OCI-LY1 (cell line): Measurements from ENCODE around the gene FLT3.

Experiments used
- CTCF ChIP-seq: fragments of 200-600 bp; sonication (generic), shearing (Covaris generic); IDR thresholded peaks from 2 replicates; pipeline ENCODE4 v1.5.1; 2017; ENCODE audit warnings: mild to moderate bottlenecking, antibody characterized with exemption, low read length, moderate library complexity, mixed read lengths
- EZH2 ChIP-seq: fragments of 200-600 bp; sonication (generic), shearing (Covaris generic); IDR thresholded peaks from 2 replicates; pipeline ENCODE4 v1.8.0; 2017; ENCODE audit warnings: borderline replicate concordance, mixed run types, mild to moderate bottlenecking, antibody characterized with exemption, low read length, moderate library complexity, mixed read lengths

DNA sequence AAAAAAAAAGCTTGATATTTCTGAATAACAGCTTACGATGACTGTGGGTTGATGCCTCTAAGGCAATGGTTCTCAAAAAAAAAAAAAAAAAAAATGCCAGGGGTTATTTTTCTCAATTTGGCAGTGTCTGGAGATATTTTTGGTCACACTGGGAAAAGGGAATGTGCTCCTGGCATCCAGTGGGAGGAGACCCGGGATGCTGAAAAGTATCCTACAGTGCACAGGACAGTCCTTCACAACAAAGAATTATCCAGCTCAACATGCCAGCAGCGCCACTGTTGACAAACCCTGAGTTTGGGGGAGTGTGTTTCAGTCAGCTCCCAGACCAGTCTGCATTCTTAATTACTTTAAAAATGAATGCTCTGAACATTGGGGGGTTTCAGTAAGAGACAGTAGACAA lies 54.5 kb downstream of the FLT3 start:
- TF ChIP-seq CTCF (no peak), EZH2 (no peak)
